HEK293 (cell line): ENCODE measurements around the gene LAMA1.

Experiments
- CTCF ChIA-PET: fragments of 350-600 bp; formaldehyde crosslinking; extraction: SDS; loops from one replicate; lab custom pipeline; 2021; ENCODE audit warnings: antibody characterized with exemption; lab: Yijun Ruan, JAX
- POLR2A ChIA-PET: fragments of 300-600 bp; formaldehyde crosslinking; extraction: SDS; loops from one replicate; lab custom pipeline; 2020; ENCODE audit warnings: antibody characterized with exemption, inconsistent platforms; lab: Yijun Ruan, JAX
- H3K27ac ChIP-seq: fragments of 200-500 bp; sonication (Bioruptor generic); 2 replicates; pipeline ENCODE4 v1.5.1; 2014; ENCODE audit warnings: low read depth, low read length, control low read depth, inconsistent platforms; ENCODE audit errors: extremely low read depth
- H3K36me3 ChIP-seq, 2 experiments: fragments of 200-500 bp in 1 of 2; sonication (Bioruptor generic) in 1 of 2; 1 replicate in 1 of 2; 2 replicates in 1 of 2; pipeline ENCODE4 v1.5.1; 2014 to 2017; ENCODE audit warnings: inconsistent platforms in 2 of 2, low read length in 2 of 2; ENCODE audit not compliant: control insufficient read depth in 2 of 2, insufficient read depth in 1 of 2
- H3K4me1 ChIP-seq: fragments of 200-500 bp; sonication (Bioruptor generic); 2 replicates; pipeline ENCODE4 v1.5.1; 2014; ENCODE audit warnings: mild to moderate bottlenecking, low read length, inconsistent platforms; ENCODE audit not compliant: control insufficient read depth, insufficient read depth
- H3K4me3 ChIP-seq: 2 replicates; pipeline ENCODE4 v1.5.1; 2011; ENCODE audit warnings: low read depth, mild to moderate bottlenecking, control low read depth, low read length, moderate library complexity
- H3K9me3 ChIP-seq: fragments of 200-500 bp; sonication (Bioruptor generic); 2 replicates; pipeline ENCODE4 v1.5.1; 2014; ENCODE audit warnings: low read depth, low read length, inconsistent platforms; ENCODE audit not compliant: control insufficient read depth, insufficient read depth
- CTCF ChIP-seq: fragments of 450-650 bp; formaldehyde crosslinking; IDR thresholded peaks from 2 replicates; pipeline ENCODE4 v1.5.1; 2016; ENCODE audit warnings: missing biosample characterization, missing genetic modification characterization
- GLIS2 ChIP-seq: fragments of 450-650 bp; formaldehyde crosslinking; IDR thresholded peaks from 2 replicates; pipeline ENCODE4 v1.5.1; 2016; ENCODE audit warnings: missing biosample characterization, missing genetic modification characterization
- HOXA7 ChIP-seq: sonication (generic); formaldehyde crosslinking; IDR thresholded peaks from 2 replicates; pipeline ENCODE4 v1.8.1; 2022; ENCODE audit warnings: missing genetic modification reagents, borderline replicate concordance
- PRDM2 ChIP-seq: fragments of 450-650 bp; formaldehyde crosslinking; IDR thresholded peaks from 2 replicates; pipeline ENCODE4 v1.5.1; 2016; ENCODE audit warnings: missing biosample characterization, missing genetic modification characterization, borderline replicate concordance
- ZFP3 ChIP-seq: fragments of 450-650 bp; formaldehyde crosslinking; IDR thresholded peaks from 2 replicates; pipeline ENCODE4 v1.5.1; 2016; ENCODE audit warnings: low read depth, missing biosample characterization, missing genetic modification characterization
- ZIC2 ChIP-seq: fragments of 450-650 bp; formaldehyde crosslinking; IDR thresholded peaks from 2 replicates; pipeline ENCODE4 v1.5.1; 2016; ENCODE audit warnings: missing biosample characterization, missing genetic modification characterization
- ZNF16 ChIP-seq: fragments of 450-650 bp; formaldehyde crosslinking; IDR thresholded peaks from 2 replicates; pipeline ENCODE4 v1.5.1; 2016; ENCODE audit warnings: low read depth, missing biosample characterization, missing genetic modification characterization
- ZNF175 ChIP-seq: fragments of 450-650 bp; formaldehyde crosslinking; IDR thresholded peaks from 2 replicates; pipeline ENCODE4 v1.5.1; 2016; ENCODE audit warnings: missing biosample characterization, missing genetic modification characterization
- ZNF274 ChIP-seq, 2 experiments: fragments of 200-500 bp in 1 of 2; fragments of 450-650 bp in 1 of 2; sonication (Bioruptor generic) in 1 of 2; formaldehyde crosslinking in 1 of 2; IDR thresholded peaks; 2 replicates each; pipeline versions ENCODE4 v1.5.1 to v1.6.1; 2014 to 2016; ENCODE audit warnings: borderline replicate concordance in 1 of 2, inconsistent platforms in 1 of 2, low read length in 1 of 2, missing biosample characterization in 1 of 2, missing genetic modification characterization in 1 of 2
- ZNF416 ChIP-seq: fragments of 450-650 bp; formaldehyde crosslinking; IDR thresholded peaks from 2 replicates; pipeline ENCODE4 v1.5.1; 2016; ENCODE audit warnings: missing biosample characterization, missing genetic modification characterization
- ZNF585B ChIP-seq: fragments of 450-650 bp; formaldehyde crosslinking; IDR thresholded peaks from 2 replicates; pipeline ENCODE4 v1.5.1; 2016; ENCODE audit warnings: missing biosample characterization, missing genetic modification characterization
- ZNF654 ChIP-seq: fragments of 450-650 bp; formaldehyde crosslinking; IDR thresholded peaks from 2 replicates; pipeline ENCODE4 v1.5.1; 2016; ENCODE audit warnings: low read depth, missing biosample characterization, missing genetic modification characterization
- ZNF707 ChIP-seq: fragments of 450-650 bp; formaldehyde crosslinking; IDR thresholded peaks from 2 replicates; pipeline ENCODE4 v1.5.1; 2016; ENCODE audit warnings: missing biosample characterization, missing genetic modification characterization
- ZNF792 ChIP-seq: fragments of 450-650 bp; formaldehyde crosslinking; IDR thresholded peaks from 2 replicates; pipeline ENCODE4 v1.5.1; 2016; ENCODE audit warnings: missing biosample characterization, missing genetic modification characterization
- ZSCAN23 ChIP-seq: fragments of 450-650 bp; formaldehyde crosslinking; IDR thresholded peaks from 2 replicates; pipeline ENCODE4 v1.5.1; 2016; ENCODE audit warnings: missing biosample characterization, missing genetic modification characterization
- TF ChIP-seq, protein P1 (sequence below): fragments of 450-650 bp; IDR thresholded peaks from 2 replicates; pipeline ENCODE4 v1.5.1; 2018; ENCODE audit warnings: missing biosample characterization, missing genetic modification characterization

LAMA1 gene

DNA sequence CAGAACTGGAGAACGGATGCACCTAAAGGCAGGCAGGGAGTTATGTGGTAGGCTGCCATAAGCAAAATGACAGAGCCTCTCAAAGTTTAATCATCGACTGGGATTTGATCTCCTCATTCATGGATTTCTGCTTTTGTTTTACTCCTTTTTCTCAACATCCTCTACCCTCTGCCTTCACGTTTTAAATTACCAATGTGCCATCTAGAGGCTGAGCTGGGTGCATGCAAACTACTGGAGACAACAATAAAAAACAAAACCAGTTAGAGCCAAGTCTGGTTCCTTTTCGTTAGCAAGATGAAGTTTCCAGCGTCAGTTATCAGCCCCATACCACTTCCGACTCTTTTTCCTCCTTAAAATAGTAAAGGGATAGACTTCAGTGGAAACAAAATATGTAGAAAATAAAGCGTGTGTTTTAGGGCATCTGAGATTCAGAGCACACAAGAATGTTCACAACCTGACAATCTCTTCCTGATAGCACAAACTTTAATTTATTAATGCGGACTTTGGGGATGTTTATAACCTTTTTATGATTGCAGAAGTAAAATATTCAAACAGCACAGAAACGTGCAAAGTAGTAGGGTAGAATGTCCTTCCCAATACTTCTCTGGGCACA lies 117.0 kb downstream of the LAMA1 start:
- CTCF ChIA-PET: interaction anchor here (0.7 to 4.3 kb wide), 11 partner anchors 11 to 189 kb away, joined by 3 to 42 read pairs (median 3); no protein-coding TSS in a partner anchor
- POLR2A ChIA-PET: interaction anchor here (1.0 kb wide), 1 partner anchor 81 kb away, joined by 3 read pairs; no protein-coding TSS in a partner anchor

DNA sequence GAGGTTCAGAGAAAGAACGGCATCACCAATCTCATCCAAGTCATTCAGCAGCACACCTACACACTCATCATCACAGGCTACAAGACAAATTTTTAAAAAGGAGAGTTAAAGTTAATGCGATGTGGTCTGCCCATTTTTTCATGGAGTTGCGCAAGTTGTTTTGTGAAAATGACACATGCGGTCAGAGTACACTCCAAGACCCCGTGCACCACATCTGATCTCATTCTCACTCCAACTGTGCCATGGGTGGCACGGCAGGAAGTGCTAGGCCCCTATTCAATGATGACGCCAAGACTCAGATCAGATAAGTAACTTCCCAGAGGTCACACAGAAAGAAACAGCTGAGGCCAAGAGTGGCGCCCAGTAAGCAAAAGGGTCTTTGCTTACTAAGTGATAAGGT lies 119.8 kb downstream of the LAMA1 start:
- 0 out of 2 replicates have a peak, but pooled peaks have one; percentile 7 for TF ChIP-seq ZIC2 (tag by site-specific recombination)
- TF ChIP-seq ZNF274 (IDR thresholded peaks at IDR 0.05; ENCODE audit: low read length): no peak
- TF ChIP-seq ZNF274 (tag by site-specific recombination; IDR thresholded peaks at IDR 0.05; ENCODE audit: borderline replicate concordance): no peak
- TF ChIP-seq, protein P1, sequence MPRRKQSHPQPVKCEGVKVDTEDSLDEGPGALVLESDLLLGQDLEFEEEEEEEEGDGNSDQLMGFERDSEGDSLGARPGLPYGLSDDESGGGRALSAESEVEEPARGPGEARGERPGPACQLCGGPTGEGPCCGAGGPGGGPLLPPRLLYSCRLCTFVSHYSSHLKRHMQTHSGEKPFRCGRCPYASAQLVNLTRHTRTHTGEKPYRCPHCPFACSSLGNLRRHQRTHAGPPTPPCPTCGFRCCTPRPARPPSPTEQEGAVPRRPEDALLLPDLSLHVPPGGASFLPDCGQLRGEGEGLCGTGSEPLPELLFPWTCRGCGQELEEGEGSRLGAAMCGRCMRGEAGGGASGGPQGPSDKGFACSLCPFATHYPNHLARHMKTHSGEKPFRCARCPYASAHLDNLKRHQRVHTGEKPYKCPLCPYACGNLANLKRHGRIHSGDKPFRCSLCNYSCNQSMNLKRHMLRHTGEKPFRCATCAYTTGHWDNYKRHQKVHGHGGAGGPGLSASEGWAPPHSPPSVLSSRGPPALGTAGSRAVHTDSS (tag by site-specific recombination): no peak
- no peak for TF ChIP-seq PRDM2 (tag by site-specific recombination)
- TF ChIP-seq ZSCAN23: no peak
- TF ChIP-seq, all 188 proteins: peak for 1
- Histone ChIP-seq H3K4me1 (no peaks in the 10 kb centered on the region), H3K4me3 (no peak overlapping the region), H3K9me3 (no peaks in the 10 kb centered on the region), H3K27ac (no peak overlapping the region), H3K36me3 (peaks cover 0 to 3% of the 10 kb centered on the region in 2 experiments; a peak in 2 of 3 replicates)
- ChIA-PET POLR2A (no interaction called here), CTCF (no interaction called here)

More for the DNA sequence above, 117.0 kb downstream of the LAMA1 start:
- Histone ChIP-seq H3K36me3 (peaks cover 0 to 3% of the 10 kb centered on the region in 2 experiments; a peak in 2 of 3 replicates), H3K27ac (no peak overlapping the region)
- TF ChIP-seq ZNF654 (tag by site-specific recombination): peak; percentile 50
- no peak for TF ChIP-seq HOXA7 (CRISPR knock-in tag)
- TF ChIP-seq CTCF: 0 out of 2 replicates have a peak, but pooled peaks have one; percentile 15
- TF ChIP-seq, all 188 proteins: peak for 2
- Histone ChIP-seq H3K9me3 (no peaks in the 10 kb centered on the region), H3K4me1 (no peaks in the 10 kb centered on the region), H3K4me3 (no peak overlapping the region)

GRCh38 chr18:6994771-6995430 lies 122.7 kb downstream of the LAMA1 start:
- CTCF ChIA-PET: interaction anchor here (0.6 to 1.3 kb wide), 5 partner anchors 10 to 51 kb away, joined by 3 to 5 read pairs (median 3); no protein-coding TSS in a partner anchor
- POLR2A ChIA-PET: no interaction called here
- H3K9me3 ChIP-seq: no peaks in the 10 kb centered on the region
- TF ChIP-seq ZFP3 (tag by site-specific recombination) (no peak), ZNF416 (tag by site-specific recombination) (no peak), GLIS2 (tag by site-specific recombination) (no peak), ZNF707 (tag by site-specific recombination) (no peak), ZNF585B (no peak), ZNF175 (tag by site-specific recombination) (no peak), ZNF16 (tag by site-specific recombination) (no peak), ZNF792 (tag by site-specific recombination) (no peak)

More at GRCh38 chr18:6994771-6995430, 122.7 kb downstream of the LAMA1 start:
- Histone ChIP-seq H3K4me3 (no peak overlapping the region), H3K36me3 (peaks cover 0 to 7% of the 10 kb centered on the region in 2 experiments; a peak in 2 of 3 replicates), H3K27ac (no peak overlapping the region), H3K4me1 (no peaks in the 10 kb centered on the region)
